ENCODE data around the gene TCP11. TPM values are rescaled to one million over a fixed set of nuclear protein-coding genes. Genes with fewer than 3 reads are reported as not detected.

Gene TCP11
- total and polyA plus RNA-seq, 2 donors (not counting 1 experiment from before 2014, with no cell fraction given): not detected

DNA sequence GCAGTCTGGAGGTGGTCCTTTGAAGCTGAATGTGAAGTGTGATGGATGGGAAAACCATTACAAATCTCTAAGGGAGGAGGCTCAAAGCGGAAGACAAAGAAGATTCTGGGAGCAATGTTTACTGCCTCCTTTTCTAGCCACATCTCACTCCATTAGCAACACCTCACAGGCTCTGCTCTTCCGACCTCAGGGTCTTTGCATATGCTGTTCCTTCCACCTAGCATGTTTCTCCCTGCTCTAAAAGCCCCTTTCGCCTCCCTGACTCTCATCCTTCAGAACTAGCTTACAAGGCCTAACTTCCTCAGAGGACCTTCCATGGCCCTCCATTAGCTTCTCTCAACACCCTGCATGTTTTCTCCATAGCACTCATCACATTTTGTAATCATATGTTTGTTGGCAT, 4.6 kb upstream of the TCP11 start:
- Histone ChIP-seq H4K20me1 (ENCODE audit: control insufficient read depth, insufficient read depth, low read length, poor library complexity, severe bottlenecking) (no peaks in the 10 kb centered on the region), H3K27me3 (replicated peaks in 1 of 4; ENCODE audit: control extremely low read depth in 1 of 4, control insufficient read depth in 3 of 4, insufficient read depth in 4 of 4, low read length in 3 of 4) (peaks cover 0 to 9% (median 4%) of the 10 kb centered on the region in 4 experiments), H3K4me2 (replicated peaks; ENCODE audit: low read depth, low read length, poor library complexity, severe bottlenecking) (no peak overlapping the region), H3K79me2 (ENCODE audit: control insufficient read depth, insufficient read depth, low read length) (no peaks in the 10 kb centered on the region), H3K4me3 (ENCODE audit: control extremely low read depth in 1 of 5, extremely low read depth in 1 of 5, insufficient read depth in 1 of 5, low read depth in 2 of 5, low read length in 4 of 5) (no peak overlapping the region), H3K9me3 (ENCODE audit: control extremely low read depth in 1 of 3, control insufficient read depth in 2 of 3, insufficient read depth in 1 of 3, low read length in 2 of 3) (peaks cover 0 to 5% (median 0%) of the 10 kb centered on the region in 3 donors), H3K36me3 (replicated peaks in 1 of 2; ENCODE audit: control extremely low read depth in 1 of 2, control insufficient read depth in 1 of 2, extremely low read depth in 1 of 2, insufficient read depth in 2 of 2, low read length in 1 of 2) (no peaks in the 10 kb centered on the region), H3K27ac (ENCODE audit: low read length in 2 of 2) (no peak overlapping the region), H2AFZ (ENCODE audit: insufficient read depth, low read depth, low read length, poor library complexity, severe bottlenecking) (no peak overlapping the region), H3K9ac (ENCODE audit: low read length) (no peak overlapping the region), H3K4me1 (ENCODE audit: control insufficient read depth in 2 of 2, insufficient read depth in 2 of 2, low read length in 2 of 2) (peaks cover 6% of the 10 kb centered on the region in 2 donors)
- H3K9me3 Mint-ChIP-seq (ENCODE audit: insufficient read depth): no peaks in the 10 kb centered on the region
- peaks cover 4% of the 10 kb centered on the region for H3K4me1 Mint-ChIP-seq
- no peak overlapping the region for H3K4me3 Mint-ChIP-seq
- no peak for TF ChIP-seq EZH2 (IDR thresholded peaks at IDR 0.05; ENCODE audit: borderline replicate concordance, insufficient read depth, low read depth, low read length, poor library complexity, severe bottlenecking)
- TF ChIP-seq, protein P1, sequence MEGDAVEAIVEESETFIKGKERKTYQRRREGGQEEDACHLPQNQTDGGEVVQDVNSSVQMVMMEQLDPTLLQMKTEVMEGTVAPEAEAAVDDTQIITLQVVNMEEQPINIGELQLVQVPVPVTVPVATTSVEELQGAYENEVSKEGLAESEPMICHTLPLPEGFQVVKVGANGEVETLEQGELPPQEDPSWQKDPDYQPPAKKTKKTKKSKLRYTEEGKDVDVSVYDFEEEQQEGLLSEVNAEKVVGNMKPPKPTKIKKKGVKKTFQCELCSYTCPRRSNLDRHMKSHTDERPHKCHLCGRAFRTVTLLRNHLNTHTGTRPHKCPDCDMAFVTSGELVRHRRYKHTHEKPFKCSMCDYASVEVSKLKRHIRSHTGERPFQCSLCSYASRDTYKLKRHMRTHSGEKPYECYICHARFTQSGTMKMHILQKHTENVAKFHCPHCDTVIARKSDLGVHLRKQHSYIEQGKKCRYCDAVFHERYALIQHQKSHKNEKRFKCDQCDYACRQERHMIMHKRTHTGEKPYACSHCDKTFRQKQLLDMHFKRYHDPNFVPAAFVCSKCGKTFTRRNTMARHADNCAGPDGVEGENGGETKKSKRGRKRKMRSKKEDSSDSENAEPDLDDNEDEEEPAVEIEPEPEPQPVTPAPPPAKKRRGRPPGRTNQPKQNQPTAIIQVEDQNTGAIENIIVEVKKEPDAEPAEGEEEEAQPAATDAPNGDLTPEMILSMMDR (IDR thresholded peaks at IDR 0.05): no peak
- peaks cover 15% of the 10 kb centered on the region for H3K27me3 Mint-ChIP-seq
- H3K27ac Mint-ChIP-seq: no peak overlapping the region
- CTCF ChIA-PET: no interaction called here
- intact Hi-C loops (cut with micrococcal nuclease): loop anchor here (10.0 kb wide), 1 partner anchor 541 kb away; no protein-coding TSS in a partner anchor
- 86% methylated on average over 2 of the region's 3 CpGs for WGBS (ENCODE audit: insufficient coverage)
- DNase-seq: no peak
- no peak for ATAC-seq (ENCODE audit: low read depth)
- POLR2A ChIA-PET: no interaction called here

DNA sequence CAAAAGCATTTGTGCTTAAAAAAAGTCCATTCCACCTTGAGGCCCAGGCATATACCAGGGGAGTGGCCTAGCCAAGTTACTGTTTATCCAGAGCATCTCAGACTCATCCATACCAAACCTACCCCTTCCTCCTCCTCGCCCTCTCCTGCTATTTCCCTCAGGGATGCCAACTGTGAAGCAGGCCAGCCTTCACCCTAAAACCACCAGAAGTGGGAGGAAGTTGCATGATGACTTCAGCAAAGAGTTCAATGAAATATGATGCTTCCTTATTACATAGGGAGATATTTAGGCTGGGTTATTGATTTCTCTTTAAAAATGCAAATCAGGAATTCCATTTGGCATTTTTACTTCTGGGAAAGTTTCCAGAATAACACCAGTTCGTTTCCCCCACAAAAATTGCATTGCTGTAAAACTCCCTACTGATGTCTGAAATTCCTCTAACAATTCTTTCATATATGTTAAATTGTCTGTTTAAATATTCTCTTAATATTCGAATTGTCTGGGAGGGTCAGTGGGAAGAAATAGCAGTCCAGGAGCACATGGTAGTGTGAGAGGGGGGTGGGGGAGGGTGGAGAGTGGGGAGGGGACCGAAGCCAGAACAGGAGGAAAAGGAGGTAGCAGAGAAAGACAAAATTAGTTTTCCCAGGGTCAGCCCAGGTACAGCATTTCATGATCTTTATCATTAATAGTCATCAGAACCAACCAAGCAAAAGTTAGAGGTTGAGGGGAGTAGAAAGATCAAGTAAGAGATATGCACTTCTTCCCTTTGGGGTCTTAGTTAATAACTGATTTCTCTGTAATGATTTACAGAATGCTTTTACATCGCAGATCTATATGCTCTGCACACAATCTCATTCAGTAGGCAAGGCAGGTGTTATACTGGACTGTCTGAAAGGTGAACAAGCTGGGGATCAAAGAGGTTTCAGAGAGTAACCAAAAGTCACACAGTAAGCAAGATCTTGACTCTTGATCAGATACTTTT, 1.7 kb upstream of the TCP11 start:
- Histone ChIP-seq H3K36me3 (replicated peaks in 1 of 2; ENCODE audit: control extremely low read depth in 1 of 2, control insufficient read depth in 1 of 2, extremely low read depth in 1 of 2, insufficient read depth in 2 of 2, low read length in 1 of 2) (no peaks in the 10 kb centered on the region), H3K4me2 (replicated peaks; ENCODE audit: low read depth, low read length, poor library complexity, severe bottlenecking) (no peak overlapping the region), H3K4me1 (ENCODE audit: control insufficient read depth in 2 of 2, insufficient read depth in 2 of 2, low read length in 2 of 2) (peaks cover 9 to 14% of the 10 kb centered on the region in 2 donors), H3K9ac (ENCODE audit: low read length) (no peak overlapping the region), H2AFZ (ENCODE audit: insufficient read depth, low read depth, low read length, poor library complexity, severe bottlenecking) (no peak overlapping the region), H3K79me2 (ENCODE audit: control insufficient read depth, insufficient read depth, low read length) (no peaks in the 10 kb centered on the region), H3K27ac (ENCODE audit: low read length in 2 of 2) (no peak overlapping the region), H3K27me3 (replicated peaks in 1 of 4; ENCODE audit: control extremely low read depth in 1 of 4, control insufficient read depth in 3 of 4, insufficient read depth in 4 of 4, low read length in 3 of 4) (peaks cover 0 to 17% (median 8%) of the 10 kb centered on the region in 4 experiments), H4K20me1 (ENCODE audit: control insufficient read depth, insufficient read depth, low read length, poor library complexity, severe bottlenecking) (no peaks in the 10 kb centered on the region), H3K4me3 (ENCODE audit: control extremely low read depth in 1 of 5, extremely low read depth in 1 of 5, insufficient read depth in 1 of 5, low read depth in 2 of 5, low read length in 4 of 5) (no peak overlapping the region), H3K9me3 (ENCODE audit: control extremely low read depth in 1 of 3, control insufficient read depth in 2 of 3, insufficient read depth in 1 of 3, low read length in 2 of 3) (peaks cover 0 to 7% (median 0%) of the 10 kb centered on the region in 3 donors)
- Mint-ChIP-seq H3K27me3 (peaks cover 18% of the 10 kb centered on the region), H3K27ac (no peak overlapping the region), H3K9me3 (ENCODE audit: insufficient read depth) (no peaks in the 10 kb centered on the region), H3K4me1 (peaks cover 12% of the 10 kb centered on the region), H3K4me3 (no peak overlapping the region)
- no peak for ATAC-seq (ENCODE audit: low read depth)
- ChIA-PET CTCF (no interaction called here), POLR2A (no interaction called here)
- WGBS (ENCODE audit: insufficient coverage): no CpG with 5 or more reads among the region's 5 CpGs
- no peak for DNase-seq
- intact Hi-C loops (cut with micrococcal nuclease): loop anchor here (5.0 to 10.0 kb wide), 2 partner anchors 538 to 981 kb away; no protein-coding TSS in a partner anchor
- no peak for TF ChIP-seq EZH2 (IDR thresholded peaks at IDR 0.05; ENCODE audit: borderline replicate concordance, insufficient read depth, low read depth, low read length, poor library complexity, severe bottlenecking)
- TF ChIP-seq, protein P1 (IDR thresholded peaks at IDR 0.05): no peak

Data from B cell (primary cell).